Tibial nerve (tissue), 3 donors: ENCODE results near the gene DLG5.

Experiments used
- CTCF ChIP-seq, 5 experiments: fragments of 200-600 bp in 3 of 5; fragments of 450-650 bp in 2 of 5; sonication (generic) in 3 of 5; IDR thresholded peaks; one replicate each; pipeline ENCODE4 v1.5.1; 2016 to 2019; ENCODE audit warnings: antibody characterized with exemption in 5 of 5, mild to moderate bottlenecking in 3 of 5, moderate library complexity in 2 of 5
- POLR2A ChIP-seq, 2 donors: fragments of 450-650 bp; IDR thresholded peaks; one replicate each; pipeline ENCODE4 v1.6.1; 2017; ENCODE audit warnings: antibody characterized with exemption in 2 of 2, mild to moderate bottlenecking in 2 of 2, moderate library complexity in 2 of 2

- TF ChIP-seq CTCF (IDR thresholded peaks at IDR 0.05) (no peak), POLR2A (IDR thresholded peaks at IDR 0.05) (no peak)
These were observed 59.3 kb downstream of the DLG5 start for GRCh38 chr10:77867124-77867719.
